Measurements from ENCODE around the gene TSPAN19.

DNA sequence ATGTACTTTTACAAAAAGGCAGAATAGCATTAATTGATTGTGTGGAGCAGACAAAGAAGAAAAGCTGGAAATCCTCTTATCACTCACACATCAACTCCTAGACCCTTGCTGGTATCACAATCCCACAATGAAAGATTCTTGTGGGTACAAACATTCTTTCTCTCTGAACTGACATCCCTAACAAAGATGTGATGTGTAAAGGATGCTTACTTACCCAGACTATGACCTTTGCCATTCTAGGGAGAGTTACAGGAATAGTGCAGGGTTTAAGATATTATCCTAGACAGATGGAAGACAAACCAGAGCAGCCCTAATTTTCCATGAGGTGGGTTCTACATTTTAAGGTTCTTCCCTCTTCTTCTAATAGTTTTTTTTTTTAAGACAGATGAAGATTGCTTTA is 63.1 kb downstream of the TSPAN19 start:
- TF ChIP-seq, protein P1, sequence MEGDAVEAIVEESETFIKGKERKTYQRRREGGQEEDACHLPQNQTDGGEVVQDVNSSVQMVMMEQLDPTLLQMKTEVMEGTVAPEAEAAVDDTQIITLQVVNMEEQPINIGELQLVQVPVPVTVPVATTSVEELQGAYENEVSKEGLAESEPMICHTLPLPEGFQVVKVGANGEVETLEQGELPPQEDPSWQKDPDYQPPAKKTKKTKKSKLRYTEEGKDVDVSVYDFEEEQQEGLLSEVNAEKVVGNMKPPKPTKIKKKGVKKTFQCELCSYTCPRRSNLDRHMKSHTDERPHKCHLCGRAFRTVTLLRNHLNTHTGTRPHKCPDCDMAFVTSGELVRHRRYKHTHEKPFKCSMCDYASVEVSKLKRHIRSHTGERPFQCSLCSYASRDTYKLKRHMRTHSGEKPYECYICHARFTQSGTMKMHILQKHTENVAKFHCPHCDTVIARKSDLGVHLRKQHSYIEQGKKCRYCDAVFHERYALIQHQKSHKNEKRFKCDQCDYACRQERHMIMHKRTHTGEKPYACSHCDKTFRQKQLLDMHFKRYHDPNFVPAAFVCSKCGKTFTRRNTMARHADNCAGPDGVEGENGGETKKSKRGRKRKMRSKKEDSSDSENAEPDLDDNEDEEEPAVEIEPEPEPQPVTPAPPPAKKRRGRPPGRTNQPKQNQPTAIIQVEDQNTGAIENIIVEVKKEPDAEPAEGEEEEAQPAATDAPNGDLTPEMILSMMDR (conservative IDR thresholded peaks at IDR 0.05), result no peak
- no peak for TF ChIP-seq EZH2 (IDR thresholded peaks at IDR 0.05; ENCODE audit: low read depth)

All from PC-9 (cell line).